Omental fat pad (tissue), 4 donors: ENCODE results near the gene UTP14C. TPM values are rescaled to one million over a fixed set of nuclear protein-coding genes. Genes with fewer than 3 reads are reported as not detected.

ENCODE experiments used
- ATAC-seq: fragments of 150-250 bp; one replicate; pipeline ENCODE4 v1.9.1; 2016; ENCODE audit warnings: mild to moderate bottlenecking, moderate library complexity; ENCODE audit not compliant: low FRiP score
- DNase-seq: peaks from one replicate; pipeline ENCODE4 v3.0.0-alpha.2; 2019; ENCODE audit warnings: low spot score
- total RNA-seq, 4 donors: library from RNA; depleted of rRNA; stranded (reverse); fragments of >200 nt; gene quantifications; one replicate each; pipeline ENCODE4 v1.1.0, GENCODE V29; 2016
- TF ChIP-seq, protein P1 (sequence below), 3 donors: fragments of 450-650 bp; IDR thresholded peaks; one replicate each; pipeline ENCODE4 v1.5.1; 2016 to 2017; ENCODE audit warnings: antibody characterized with exemption in 3 of 3, mild to moderate bottlenecking in 3 of 3, moderate library complexity in 2 of 3

The UTP14C gene
- total RNA-seq, 4 donors from 2014 or later: 13.7 to 22.5 (median 14.8) TPM

DNA sequence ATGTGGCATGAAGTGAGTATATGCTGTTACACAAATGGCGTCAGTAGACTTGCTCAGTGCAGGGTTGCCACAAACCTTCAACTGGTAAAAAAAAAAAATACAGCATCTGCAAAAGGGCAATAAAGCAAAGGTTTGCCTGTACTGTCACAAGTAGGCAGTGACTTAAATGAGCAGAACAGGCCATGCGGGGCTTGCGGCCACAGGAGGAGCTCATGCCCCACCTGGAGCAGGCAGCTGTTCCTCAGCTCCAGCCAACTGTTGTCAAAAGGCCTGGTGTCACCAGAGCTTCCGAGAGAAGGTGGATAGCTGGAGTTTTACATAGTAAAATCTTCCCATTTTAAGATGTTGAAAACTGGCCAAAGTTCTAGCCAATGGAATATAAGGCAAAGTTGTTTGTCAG lies 20.9 kb upstream of the UTP14C start:
- ATAC-seq: no peak
- no peak for DNase-seq
- TF ChIP-seq, protein P1, sequence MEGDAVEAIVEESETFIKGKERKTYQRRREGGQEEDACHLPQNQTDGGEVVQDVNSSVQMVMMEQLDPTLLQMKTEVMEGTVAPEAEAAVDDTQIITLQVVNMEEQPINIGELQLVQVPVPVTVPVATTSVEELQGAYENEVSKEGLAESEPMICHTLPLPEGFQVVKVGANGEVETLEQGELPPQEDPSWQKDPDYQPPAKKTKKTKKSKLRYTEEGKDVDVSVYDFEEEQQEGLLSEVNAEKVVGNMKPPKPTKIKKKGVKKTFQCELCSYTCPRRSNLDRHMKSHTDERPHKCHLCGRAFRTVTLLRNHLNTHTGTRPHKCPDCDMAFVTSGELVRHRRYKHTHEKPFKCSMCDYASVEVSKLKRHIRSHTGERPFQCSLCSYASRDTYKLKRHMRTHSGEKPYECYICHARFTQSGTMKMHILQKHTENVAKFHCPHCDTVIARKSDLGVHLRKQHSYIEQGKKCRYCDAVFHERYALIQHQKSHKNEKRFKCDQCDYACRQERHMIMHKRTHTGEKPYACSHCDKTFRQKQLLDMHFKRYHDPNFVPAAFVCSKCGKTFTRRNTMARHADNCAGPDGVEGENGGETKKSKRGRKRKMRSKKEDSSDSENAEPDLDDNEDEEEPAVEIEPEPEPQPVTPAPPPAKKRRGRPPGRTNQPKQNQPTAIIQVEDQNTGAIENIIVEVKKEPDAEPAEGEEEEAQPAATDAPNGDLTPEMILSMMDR (IDR thresholded peaks at IDR 0.05): no peak

DNA sequence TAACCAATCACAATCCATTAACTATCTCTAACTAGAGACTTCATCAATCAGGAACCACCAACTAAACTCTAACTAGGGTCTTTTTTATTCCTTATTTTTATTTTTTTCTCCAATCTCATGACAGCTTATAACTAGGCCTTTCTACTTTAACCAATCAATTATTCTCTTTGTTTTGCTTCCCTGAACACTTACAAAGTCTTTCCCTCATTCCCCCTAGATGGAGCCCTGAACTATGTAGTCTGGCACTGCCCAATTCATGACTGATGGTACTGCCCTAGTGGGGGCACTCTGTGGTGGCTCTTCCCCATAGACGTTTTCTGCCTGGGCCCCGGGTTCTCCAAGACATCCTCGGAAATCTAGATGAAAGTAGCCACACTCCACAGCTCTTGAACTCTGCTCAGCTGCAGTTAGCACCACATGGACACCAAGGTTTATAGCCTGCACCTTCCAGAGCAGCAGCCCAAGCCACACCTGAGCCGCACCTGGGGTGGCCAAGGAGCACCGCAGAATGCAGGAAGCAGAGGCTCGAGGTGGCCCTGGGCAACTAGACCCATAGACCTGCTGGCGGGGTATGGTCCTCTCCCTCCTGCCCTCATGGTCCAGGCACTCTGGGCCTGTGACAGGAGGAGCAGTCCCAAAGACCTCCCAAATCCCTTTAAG lies 19.9 kb upstream of the UTP14C start:
- ATAC-seq: no peak
- TF ChIP-seq, protein P1 (IDR thresholded peaks at IDR 0.05): no peak

DNA sequence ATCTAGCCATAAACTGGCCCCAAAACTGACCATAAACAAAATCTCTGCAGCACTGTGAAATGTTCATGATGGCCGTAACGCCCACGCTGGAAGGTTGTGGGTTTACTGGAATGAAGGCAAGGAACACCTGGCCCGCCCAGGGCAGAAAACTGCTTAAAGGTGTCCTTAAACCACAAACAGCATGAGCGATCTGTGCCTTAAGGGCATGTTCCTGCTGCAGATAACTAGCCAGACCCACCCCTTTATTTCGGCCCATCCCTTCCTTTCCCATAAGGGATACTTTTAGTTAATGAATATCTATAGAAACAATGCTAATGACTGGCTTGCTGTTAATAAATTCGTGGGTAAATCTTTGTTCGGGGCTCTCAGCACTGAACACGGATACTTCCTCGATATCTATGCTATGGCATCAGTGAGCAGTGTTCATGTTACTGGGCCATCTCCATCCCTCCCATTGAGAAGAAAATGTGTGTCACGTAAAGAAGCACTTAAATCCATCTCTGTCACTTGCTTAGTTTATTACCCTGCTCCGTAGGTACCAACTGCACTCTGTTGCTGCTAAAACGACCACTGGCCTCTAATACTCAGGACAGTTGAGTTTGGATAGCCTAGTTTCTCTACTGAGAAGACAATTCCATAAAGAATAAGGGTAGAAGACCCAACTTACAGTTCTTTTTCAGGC lies 18.5 kb upstream of the UTP14C start:
- DNase-seq: no peak
- no peak for ATAC-seq
- TF ChIP-seq, protein P1 (IDR thresholded peaks at IDR 0.05): no peak

More for the DNA sequence above, 19.9 kb upstream of the UTP14C start:
- DNase-seq: no peak

DNA sequence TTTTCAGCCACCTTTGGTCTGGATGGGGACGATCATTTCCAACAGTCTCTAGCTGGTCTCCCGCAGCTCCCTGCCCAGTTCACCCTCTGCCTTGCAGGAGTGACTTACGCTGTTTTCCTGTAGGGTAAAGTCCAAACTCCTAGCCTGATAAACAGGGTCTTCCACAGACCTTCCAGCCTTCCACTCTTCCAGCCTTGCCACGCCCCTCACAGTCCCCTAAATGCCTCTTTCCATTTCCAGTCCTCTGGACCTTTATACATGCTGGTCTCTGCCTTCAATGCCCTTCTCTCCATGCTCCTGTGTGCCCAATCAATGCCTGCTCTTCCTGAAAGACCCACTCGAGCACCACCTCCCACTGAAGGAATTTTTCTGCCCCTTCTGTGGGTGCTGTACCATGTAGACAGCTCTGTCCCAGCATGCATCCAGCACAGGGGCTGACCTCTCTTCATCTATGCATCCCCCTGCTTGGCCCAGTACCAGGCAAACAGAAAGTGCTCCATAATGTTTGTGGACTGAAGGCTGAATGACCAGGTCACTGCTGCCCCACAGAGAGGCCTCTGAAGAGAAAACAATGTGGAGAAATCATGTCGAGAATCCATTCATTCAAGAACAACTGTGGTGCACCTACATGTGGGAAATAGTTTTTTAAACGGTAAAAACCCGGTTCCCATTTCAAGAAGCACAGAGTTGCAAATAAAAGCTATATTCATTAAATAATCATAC lies 17.8 kb upstream of the UTP14C start:
- ATAC-seq: no peak
- DNase-seq: no peak
- TF ChIP-seq, protein P1 (IDR thresholded peaks at IDR 0.05): no peak

DNA sequence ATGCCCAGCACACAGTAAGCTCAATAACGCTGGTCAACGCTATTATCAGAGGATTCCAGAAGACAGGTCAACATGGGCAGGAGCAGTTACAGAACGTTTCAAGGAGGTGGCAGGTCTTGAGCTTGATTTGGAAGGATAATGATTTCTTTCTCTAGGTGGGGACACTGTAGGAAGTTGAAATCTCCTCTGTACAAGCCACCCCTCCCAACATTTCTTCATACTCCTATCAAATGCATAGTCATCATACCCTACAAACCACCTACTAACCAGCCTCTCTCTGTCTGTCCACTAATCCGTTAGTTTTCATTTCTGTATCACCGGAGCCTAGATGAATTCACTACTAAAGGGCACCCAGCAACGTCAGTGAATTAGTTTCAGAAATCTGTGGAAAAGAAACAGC lies 14.5 kb upstream of the UTP14C start:
- TF ChIP-seq, protein P1 (IDR thresholded peaks at IDR 0.05): no peak
- DNase-seq (no peak), ATAC-seq (no peak)

DNA sequence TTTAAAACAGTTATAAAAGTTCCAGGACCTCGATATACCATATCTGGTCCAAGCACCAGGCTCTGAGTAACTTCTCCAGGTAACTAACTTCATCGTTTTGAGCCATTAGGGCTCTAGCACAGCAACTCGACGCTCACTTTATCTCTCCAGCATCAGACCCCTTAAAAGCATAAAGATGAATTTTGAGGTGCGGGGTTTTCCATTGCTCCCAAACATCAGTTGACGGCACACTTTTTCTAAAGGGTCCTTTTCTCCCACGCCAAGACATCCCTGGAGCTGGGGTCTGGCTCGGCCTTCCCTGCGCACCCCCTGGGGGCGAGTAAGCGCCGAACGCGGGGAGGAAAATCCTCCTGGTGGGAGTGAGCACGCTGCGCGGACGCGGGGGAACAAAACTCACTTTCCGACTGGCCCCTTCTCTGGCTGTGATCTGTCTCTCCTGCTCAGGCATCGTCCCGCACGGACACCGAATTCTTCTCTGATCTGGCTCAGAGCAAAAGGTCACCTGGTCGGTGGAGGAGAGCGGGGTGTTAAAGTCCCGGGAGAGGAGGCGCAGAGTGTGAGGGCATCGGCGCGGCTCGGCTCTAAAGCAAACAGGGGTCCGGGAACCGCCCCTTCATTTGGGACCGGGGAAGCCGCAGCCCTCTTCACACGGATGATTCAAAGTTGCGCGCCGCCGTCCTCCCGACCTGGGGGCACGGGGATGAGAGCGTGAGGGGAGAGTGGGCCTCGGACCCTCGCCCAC lies 13.4 kb upstream of the UTP14C start, which contains the start of gene ATP7B:
Gene ATP7B, minus strand, starts transcription at position 561 of the 742 bp plus-strand sequence. Its CDS starts 113 bp downstream, at position 448.
- TF ChIP-seq, protein P1 (IDR thresholded peaks at IDR 0.05): peak in 1 of 3 donors; percentile 3
- DNase-seq (no peak), ATAC-seq (peak; percentile 10)
